Neural progenitor cell (in vitro differentiated cells): ENCODE data around the gene TRIM32. TPM values are rescaled to one million over a fixed set of nuclear protein-coding genes. Genes with fewer than 3 reads are reported as not detected.
A peak's percentile ranks its signal among the peaks of the same experiment; 100 is the strongest.

ENCODE experiments used
- DNase-seq: peaks from one replicate; pipeline ENCODE4 v3.0.0-alpha.2; 2016; ENCODE audit warnings: low spot score
- H2AFZ ChIP-seq: fragments of 200-600 bp; sonication (generic); replicated peaks from 2 replicates; pipeline ENCODE4 v1.6.1; 2016; ENCODE audit warnings: antibody characterized with exemption
- H3F3A ChIP-seq: fragments of 200-600 bp; sonication (generic); 2 replicates; pipeline ENCODE4 v1.6.1; 2016; ENCODE audit warnings: antibody characterized with exemption, low read depth
- H3K27ac ChIP-seq: fragments of 200-600 bp; sonication (generic); 2 replicates; pipeline ENCODE4 v1.5.1; 2016; ENCODE audit warnings: mild to moderate bottlenecking
- H3K27me3 ChIP-seq: fragments of 200-600 bp; sonication (generic); 2 replicates; pipeline ENCODE4 v1.6.1; 2016; ENCODE audit warnings: mild to moderate bottlenecking, moderate library complexity
- H3K36me3 ChIP-seq: fragments of 200-600 bp; sonication (generic); 2 replicates; pipeline ENCODE4 v1.5.1; 2016
- H3K4me1 ChIP-seq: fragments of 200-600 bp; sonication (generic); 2 replicates; pipeline ENCODE4 v1.6.1; 2016; ENCODE audit warnings: mixed run types
- H3K4me2 ChIP-seq: fragments of 200-600 bp; sonication (generic); 2 replicates; pipeline ENCODE4 v1.6.1; 2016
- H3K4me3 ChIP-seq: fragments of 200-600 bp; sonication (generic); 2 replicates; pipeline ENCODE4 v1.5.1; 2016
- H3K79me2 ChIP-seq: fragments of 200-600 bp; sonication (generic); 2 replicates; pipeline ENCODE4 v1.6.1; 2016; ENCODE audit warnings: low read depth
- H3K9ac ChIP-seq: fragments of 200-600 bp; sonication (generic); 2 replicates; pipeline ENCODE4 v1.6.1; 2016
- H3K9me3 ChIP-seq: fragments of 200-600 bp; sonication (generic); 2 replicates; pipeline ENCODE4 v1.5.1; 2016; ENCODE audit warnings: low read depth
- H4K20me1 ChIP-seq: fragments of 200-600 bp; sonication (generic); 2 replicates; pipeline ENCODE4 v1.6.1; 2016; ENCODE audit warnings: low read depth
- H3K27ac Mint-ChIP-seq: 3 replicates; pipeline ENCODE4 v1.8.0; 2021; ENCODE audit warnings: mixed read lengths
- H3K27me3 Mint-ChIP-seq: 2 replicates; pipeline ENCODE4 v1.8.0; 2022; ENCODE audit warnings: low read depth, mild to moderate bottlenecking, inconsistent platforms, moderate library complexity, mixed read lengths; ENCODE audit not compliant: insufficient read depth
- H3K36me3 Mint-ChIP-seq: 3 replicates; pipeline ENCODE4 v1.8.0; 2021; ENCODE audit warnings: mixed read lengths
- H3K4me1 Mint-ChIP-seq: 3 replicates; pipeline ENCODE4 v1.8.0; 2021; ENCODE audit warnings: mixed read lengths
- H3K4me3 Mint-ChIP-seq: 3 replicates; pipeline ENCODE4 v1.8.0; 2021; ENCODE audit warnings: mild to moderate bottlenecking, moderate library complexity, mixed read lengths
- H3K9me3 Mint-ChIP-seq: 3 replicates; pipeline ENCODE4 v1.8.0; 2020; ENCODE audit warnings: mixed read lengths
- CTCF ChIP-seq: fragments of 200-600 bp; sonication (generic); IDR thresholded peaks from 2 replicates; pipeline ENCODE4 v1.5.1; 2017; ENCODE audit warnings: antibody characterized with exemption, mild to moderate bottlenecking
- EZH2 ChIP-seq: fragments of 200-600 bp; sonication (generic); IDR thresholded peaks from 2 replicates; pipeline ENCODE4 v1.6.1; 2017; ENCODE audit warnings: antibody characterized with exemption, mild to moderate bottlenecking, moderate library complexity
- EZH2phosphoT487 ChIP-seq: fragments of 200-600 bp; sonication (generic); IDR thresholded peaks from 2 replicates; pipeline ENCODE4 v1.6.1; 2017; ENCODE audit warnings: antibody characterized with exemption
- total RNA-seq: library from RNA; depleted of rRNA; stranded (reverse); fragments of >200 nt; gene quantifications from 2 replicates; pipeline ENCODE4 v1.2.3, GENCODE V29; 2015; ENCODE audit warnings: low replicate concordance

Gene TRIM32
- total RNA-seq, 1 donor from 2014 or later, result 16.3 TPM

GRCh38 chr9:116643691-116644090, 43.4 kb upstream of the TRIM32 start:
- Histone ChIP-seq H3K4me3 (no peak overlapping the region), H2AFZ (no peak overlapping the region), H3K27ac (no peak overlapping the region), H3K9me3 (no peaks in the 10 kb centered on the region), H4K20me1 (no peaks in the 10 kb centered on the region), H3K79me2 (no peaks in the 10 kb centered on the region), H3K4me1 (no peaks in the 10 kb centered on the region), H3K9ac (no peak overlapping the region), H3K36me3 (no peaks in the 10 kb centered on the region), H3K27me3 (no peaks in the 10 kb centered on the region), H3K4me2 (no peak overlapping the region), H3F3A (no peaks in the 10 kb centered on the region)
- no peak for DNase-seq
- H3K4me1 Mint-ChIP-seq, result peaks cover 3% of the 10 kb centered on the region
- no peak overlapping the region for H3K4me3 Mint-ChIP-seq
- H3K27ac Mint-ChIP-seq, result no peak overlapping the region
- no peaks in the 10 kb centered on the region for H3K9me3 Mint-ChIP-seq
- no peaks in the 10 kb centered on the region for H3K27me3 Mint-ChIP-seq
- no peak for TF ChIP-seq EZH2phosphoT487
- TF ChIP-seq EZH2, result no peak
- no peak for TF ChIP-seq CTCF
- H3K36me3 Mint-ChIP-seq, result peaks cover 4% of the 10 kb centered on the region

DNA sequence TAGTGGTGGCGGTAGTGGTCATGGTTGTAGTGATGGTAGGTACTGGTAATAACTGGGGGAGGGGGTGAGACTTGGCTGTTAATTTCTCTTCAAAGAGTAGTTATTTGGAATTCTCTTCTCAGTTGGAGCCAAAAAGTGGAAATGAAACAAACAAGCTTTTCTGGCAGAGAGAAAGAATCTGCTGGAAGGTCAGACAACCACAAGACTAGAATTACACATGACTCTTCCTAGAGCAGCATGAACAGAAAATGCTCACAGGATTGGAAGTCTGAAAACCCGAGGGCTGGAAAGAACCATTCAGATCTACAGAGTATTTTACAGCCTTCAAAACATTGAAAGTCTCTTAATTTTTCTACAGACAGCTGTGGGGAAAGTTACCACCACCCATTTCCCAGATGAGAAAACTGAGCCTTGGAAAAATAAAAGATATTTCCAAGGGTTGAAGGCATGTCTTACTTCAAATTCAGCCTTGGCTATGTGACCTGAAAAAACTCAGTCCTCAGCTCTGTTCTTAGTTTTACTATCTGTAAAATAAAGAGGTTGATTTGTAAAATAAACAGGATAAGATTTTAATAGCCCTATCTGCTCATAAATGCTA, 42.9 kb upstream of the TRIM32 start:
- H3K79me2 ChIP-seq, result no peaks in the 10 kb centered on the region
- no peak overlapping the region for H2AFZ ChIP-seq
- H3K27me3 ChIP-seq, result no peaks in the 10 kb centered on the region
- no peak overlapping the region for H3K4me2 ChIP-seq
- Mint-ChIP-seq H3K27ac (no peak overlapping the region), H3K4me1 (peaks cover 3% of the 10 kb centered on the region), H3K9me3 (no peaks in the 10 kb centered on the region), H3K27me3 (no peaks in the 10 kb centered on the region), H3K36me3 (peaks cover 4% of the 10 kb centered on the region), H3K4me3 (no peak overlapping the region)
- H3K27ac ChIP-seq, result no peak overlapping the region
- H3K4me3 ChIP-seq, result no peak overlapping the region
- H3K9me3 ChIP-seq, result no peaks in the 10 kb centered on the region
- no peak for DNase-seq
- no peaks in the 10 kb centered on the region for H3F3A ChIP-seq
- TF ChIP-seq CTCF (no peak), EZH2phosphoT487 (no peak), EZH2 (no peak)
- no peaks in the 10 kb centered on the region for H3K4me1 ChIP-seq
- no peak overlapping the region for H3K9ac ChIP-seq
- no peaks in the 10 kb centered on the region for H4K20me1 ChIP-seq
- H3K36me3 ChIP-seq, result no peaks in the 10 kb centered on the region

DNA sequence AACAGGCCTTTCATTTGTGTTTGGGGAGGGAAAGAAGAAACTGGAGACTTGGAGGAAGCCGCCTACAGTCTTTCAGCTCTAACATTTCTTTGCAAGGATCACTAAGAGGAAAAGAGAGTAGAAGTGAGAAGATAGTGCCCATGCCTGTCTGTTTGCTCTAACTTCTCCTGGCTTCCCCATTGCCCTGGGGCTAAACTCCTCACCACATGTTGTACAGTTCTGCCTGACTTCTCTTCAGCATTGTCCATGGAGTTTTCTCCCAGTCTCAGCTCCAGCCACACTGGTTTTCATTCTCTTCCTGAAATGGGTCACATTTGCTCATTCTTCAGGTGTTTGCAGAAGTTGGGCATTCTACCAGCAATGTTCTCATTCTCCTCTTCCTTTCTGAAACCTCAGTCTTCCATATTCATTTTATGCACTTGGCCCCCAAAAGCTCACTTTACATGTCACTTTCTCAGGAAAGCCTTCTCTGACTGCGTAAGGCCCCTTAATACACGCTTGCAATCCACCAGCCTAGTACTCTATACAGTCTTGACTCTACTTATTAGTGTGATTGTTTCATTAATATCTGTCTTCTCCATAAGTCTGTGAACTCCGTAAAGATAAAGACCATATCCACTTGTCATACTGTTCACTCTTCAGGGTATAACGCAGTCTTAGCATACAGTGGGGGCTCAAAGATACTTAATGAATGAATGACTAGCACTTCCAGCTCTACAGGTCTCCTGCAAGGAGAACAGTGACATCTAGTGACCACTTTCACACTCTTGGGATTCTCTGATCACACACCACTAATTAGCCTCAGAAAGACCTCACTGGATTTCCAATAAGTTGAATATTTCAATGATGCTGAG, 40.2 kb upstream of the TRIM32 start:
- H4K20me1 ChIP-seq, result no peaks in the 10 kb centered on the region
- no peak overlapping the region for H3K9ac ChIP-seq
- no peak overlapping the region for H3K27ac ChIP-seq
- no peak overlapping the region for H3K4me2 ChIP-seq
- DNase-seq, result peak; percentile 65
- no peak overlapping the region for H3K4me3 ChIP-seq
- H3K9me3 ChIP-seq, result no peaks in the 10 kb centered on the region
- H3K4me1 ChIP-seq, result no peaks in the 10 kb centered on the region
- H3K9me3 Mint-ChIP-seq, result no peaks in the 10 kb centered on the region
- H3K36me3 Mint-ChIP-seq, result peaks cover 4% of the 10 kb centered on the region
- no peaks in the 10 kb centered on the region for H3K79me2 ChIP-seq
- no peaks in the 10 kb centered on the region for H3K36me3 ChIP-seq
- H3F3A ChIP-seq, result no peaks in the 10 kb centered on the region
- no peaks in the 10 kb centered on the region for H3K27me3 Mint-ChIP-seq
- no peak overlapping the region for H3K4me3 Mint-ChIP-seq
- H3K27me3 ChIP-seq, result no peaks in the 10 kb centered on the region
- no peak overlapping the region for H3K27ac Mint-ChIP-seq
- H3K4me1 Mint-ChIP-seq, result no peaks in the 10 kb centered on the region
- no peak overlapping the region for H2AFZ ChIP-seq
- TF ChIP-seq EZH2, result no peak
- TF ChIP-seq CTCF, result peak; percentile 71
- no peak for TF ChIP-seq EZH2phosphoT487
